Body of pancreas (tissue), 4 donors: Measurements from ENCODE around the gene CCNL1.

Experiments used
- CTCF ChIP-seq, 7 experiments: fragments of 450-650 bp in 4 of 7; fragments of 200-600 bp in 3 of 7; sonication (generic) in 3 of 7; IDR thresholded peaks; one replicate each; pipeline ENCODE4 v1.5.1; 2016 to 2019; ENCODE audit warnings: antibody characterized with exemption in 7 of 7
- POLR2A ChIP-seq, 3 donors: fragments of 450-650 bp; IDR thresholded peaks; one replicate each; pipeline ENCODE4 v1.6.1; 2016; ENCODE audit warnings: antibody characterized with exemption in 3 of 3, mild to moderate bottlenecking in 2 of 3

- TF ChIP-seq CTCF (IDR thresholded peaks at IDR 0.05) (no peak), POLR2A (IDR thresholded peaks at IDR 0.05) (no peak)
These were observed 47.4 kb downstream of the CCNL1 start for GRCh38 chr3:157112536-157112935.
